Measurements from ENCODE around the gene TMEM183A. TPM values are rescaled to one million over a fixed set of nuclear protein-coding genes. Genes with fewer than 3 reads are reported as not detected.

Gene TMEM183A
- total RNA-seq, 1 donor from 2014 or later, result 52.0 TPM

DNA sequence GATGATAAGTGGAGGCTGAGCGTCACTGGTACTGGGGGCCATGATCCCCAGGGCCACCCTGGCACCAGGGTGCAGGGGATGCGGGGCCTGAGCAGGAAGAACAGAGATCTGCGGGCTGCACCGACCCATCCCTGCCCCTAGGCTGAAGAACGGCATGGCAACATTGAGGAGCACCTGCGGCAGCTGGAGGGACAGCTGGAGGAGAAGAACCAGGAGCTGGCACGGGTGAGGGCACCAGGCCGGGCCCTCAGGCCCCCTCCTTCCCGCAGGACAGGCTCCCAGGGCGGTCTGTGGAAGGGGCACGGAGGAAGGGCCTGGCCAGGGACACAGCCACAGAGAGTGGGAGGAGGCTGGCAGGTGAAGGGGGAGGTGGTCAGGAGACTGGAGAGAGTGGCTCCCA is 40.9 kb downstream of the TMEM183A start:
- no peak overlapping the region for H3K4me3 ChIP-seq
- ATAC-seq (no peak), DNase-seq (no peak)
- intact Hi-C loops (cut with DNase I), result no loop called here
- H3K36me3 ChIP-seq, result no peaks in the 10 kb centered on the region
- TF ChIP-seq, protein P1, sequence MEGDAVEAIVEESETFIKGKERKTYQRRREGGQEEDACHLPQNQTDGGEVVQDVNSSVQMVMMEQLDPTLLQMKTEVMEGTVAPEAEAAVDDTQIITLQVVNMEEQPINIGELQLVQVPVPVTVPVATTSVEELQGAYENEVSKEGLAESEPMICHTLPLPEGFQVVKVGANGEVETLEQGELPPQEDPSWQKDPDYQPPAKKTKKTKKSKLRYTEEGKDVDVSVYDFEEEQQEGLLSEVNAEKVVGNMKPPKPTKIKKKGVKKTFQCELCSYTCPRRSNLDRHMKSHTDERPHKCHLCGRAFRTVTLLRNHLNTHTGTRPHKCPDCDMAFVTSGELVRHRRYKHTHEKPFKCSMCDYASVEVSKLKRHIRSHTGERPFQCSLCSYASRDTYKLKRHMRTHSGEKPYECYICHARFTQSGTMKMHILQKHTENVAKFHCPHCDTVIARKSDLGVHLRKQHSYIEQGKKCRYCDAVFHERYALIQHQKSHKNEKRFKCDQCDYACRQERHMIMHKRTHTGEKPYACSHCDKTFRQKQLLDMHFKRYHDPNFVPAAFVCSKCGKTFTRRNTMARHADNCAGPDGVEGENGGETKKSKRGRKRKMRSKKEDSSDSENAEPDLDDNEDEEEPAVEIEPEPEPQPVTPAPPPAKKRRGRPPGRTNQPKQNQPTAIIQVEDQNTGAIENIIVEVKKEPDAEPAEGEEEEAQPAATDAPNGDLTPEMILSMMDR (IDR thresholded peaks at IDR 0.05), result no peak
- H3K27me3 ChIP-seq (ENCODE audit: low read depth), result no peaks in the 10 kb centered on the region
- no peak overlapping the region for H3K27ac ChIP-seq
- H3K9me3 ChIP-seq, result no peaks in the 10 kb centered on the region
- no peaks in the 10 kb centered on the region for H3K4me1 ChIP-seq

- no peak overlapping the region for H3K27ac ChIP-seq
- H3K9me3 ChIP-seq, result no peaks in the 10 kb centered on the region
- H3K27me3 ChIP-seq (ENCODE audit: low read depth), result no peaks in the 10 kb centered on the region
- no peak for DNase-seq
- no peaks in the 10 kb centered on the region for H3K4me1 ChIP-seq
- H3K36me3 ChIP-seq, result no peaks in the 10 kb centered on the region
- intact Hi-C loops (cut with DNase I), result no loop called here
- peak; percentile 18 to 46 for ATAC-seq
- no peak overlapping the region for H3K4me3 ChIP-seq
- TF ChIP-seq, protein P1 (IDR thresholded peaks at IDR 0.05), result no peak
Observed at GRCh38 chr1:203048555-203049051, 41.4 kb downstream of the TMEM183A start.

- Histone ChIP-seq H3K27me3 (ENCODE audit: low read depth) (no peaks in the 10 kb centered on the region), H3K9me3 (no peaks in the 10 kb centered on the region), H3K4me1 (no peaks in the 10 kb centered on the region), H3K4me3 (no peak overlapping the region), H3K27ac (no peak overlapping the region), H3K36me3 (no peaks in the 10 kb centered on the region)
- DNase-seq (no peak), ATAC-seq (no peak)
- TF ChIP-seq, protein P1 (IDR thresholded peaks at IDR 0.05), result no peak
- intact Hi-C loops (cut with DNase I), result no loop called here
Observed at GRCh38 chr1:203049077-203049476, 41.9 kb downstream of the TMEM183A start.

DNA sequence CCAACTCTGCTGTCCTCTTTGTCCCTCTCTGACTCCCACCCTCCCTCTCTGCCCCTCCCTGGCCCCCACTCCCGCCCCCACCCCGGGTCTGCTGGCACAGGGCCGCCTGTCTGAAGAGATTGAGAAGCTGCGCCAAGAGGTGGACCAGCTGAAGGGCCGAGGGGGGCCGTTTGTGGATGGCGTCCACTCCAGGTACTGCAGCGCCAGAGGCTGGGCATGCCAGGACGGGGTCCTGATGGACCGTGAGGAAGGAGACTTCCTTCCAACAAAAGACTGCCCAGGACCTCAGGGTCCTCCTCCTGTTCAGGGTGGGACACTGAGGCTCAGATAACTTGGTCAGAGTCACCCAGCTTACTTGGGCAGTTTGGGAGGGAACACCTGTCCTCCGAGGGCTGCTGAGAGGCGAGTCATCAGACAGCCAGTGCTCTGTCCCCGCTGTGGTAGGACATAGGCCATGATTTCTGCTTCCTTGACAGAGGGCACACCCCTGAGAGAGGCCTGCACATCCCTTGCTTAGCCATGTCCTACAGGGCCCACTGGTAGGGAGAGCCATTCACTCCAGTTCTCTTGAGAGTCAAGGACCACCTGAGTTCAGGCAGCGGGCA is 42.5 kb downstream of the TMEM183A start:
- no peaks in the 10 kb centered on the region for H3K4me1 ChIP-seq
- no peaks in the 10 kb centered on the region for H3K36me3 ChIP-seq
- no peak for DNase-seq
- no peak overlapping the region for H3K4me3 ChIP-seq
- TF ChIP-seq, protein P1 (IDR thresholded peaks at IDR 0.05), result no peak
- ATAC-seq, result no peak
- no peaks in the 10 kb centered on the region for H3K9me3 ChIP-seq
- intact Hi-C loops (cut with DNase I), result no loop called here
- H3K27ac ChIP-seq, result no peak overlapping the region
- no peaks in the 10 kb centered on the region for H3K27me3 ChIP-seq (ENCODE audit: low read depth)

- DNase-seq (no peak), ATAC-seq (no peak)
- Histone ChIP-seq H3K4me3 (no peak overlapping the region), H3K4me1 (no peaks in the 10 kb centered on the region), H3K36me3 (no peaks in the 10 kb centered on the region), H3K27me3 (ENCODE audit: low read depth) (no peaks in the 10 kb centered on the region), H3K9me3 (no peaks in the 10 kb centered on the region), H3K27ac (no peak overlapping the region)
- intact Hi-C loops (cut with DNase I), result no loop called here
- TF ChIP-seq, protein P1 (IDR thresholded peaks at IDR 0.05), result no peak
Observed at GRCh38 chr1:203050826-203051225, 43.7 kb downstream of the TMEM183A start.

Measured in lower lobe of right lung (tissue), 2 donors.